GM19468 (cell line): ENCODE measurements around the gene LRRC73.
"Not testable (repeated sequence)": the region's sequence is repeated elsewhere in the genome, so short reads cannot be mapped to it uniquely, and the experiment has no call there.

ENCODE experiments used
- ATAC-seq: cut with Tn5 transposase; IDR thresholded peaks from one replicate; pipeline ENCODE4 v1.9.1; 2021; ENCODE audit warnings: mild to moderate bottlenecking, moderate library complexity, moderate number of reproducible peaks; ENCODE audit not compliant: unreplicated experiment; ENCODE audit errors: extremely low read depth

The LRRC73 gene

GRCh38 chr6:43468748-43469681, 41.1 kb downstream of the LRRC73 start:
- ATAC-seq: no peak

- no peak for ATAC-seq
Observed at GRCh38 chr6:43468240-43468639, 41.9 kb downstream of the LRRC73 start.

GRCh38 chr6:43467752-43468151, 42.4 kb downstream of the LRRC73 start:
- ATAC-seq: no peak

- not testable (repeated sequence) for ATAC-seq
Observed at GRCh38 chr6:43467265-43467664, 42.9 kb downstream of the LRRC73 start.

- no peak for ATAC-seq
Observed at GRCh38 chr6:43465948-43466347, 44.2 kb downstream of the LRRC73 start.

GRCh38 chr6:43464337-43464736, 45.8 kb downstream of the LRRC73 start:
- no peak for ATAC-seq

GRCh38 chr6:43461936-43462335, 48.2 kb downstream of the LRRC73 start:
- ATAC-seq: no peak

GRCh38 chr6:43460032-43460431, 50.1 kb downstream of the LRRC73 start:
- no peak for ATAC-seq

GRCh38 chr6:43459535-43459934, 50.6 kb downstream of the LRRC73 start:
- ATAC-seq: no peak

- ATAC-seq: not testable (repeated sequence)
Observed at GRCh38 chr6:43458154-43458553, 52.0 kb downstream of the LRRC73 start.

GRCh38 chr6:43457643-43458042, 52.5 kb downstream of the LRRC73 start:
- ATAC-seq: no peak
